ENCODE data around the gene MIAT. TPM values are rescaled to one million over a fixed set of nuclear protein-coding genes. Genes with fewer than 3 reads are reported as not detected.

Gene MIAT
- total and polyA plus RNA-seq, 2 of the 13 experiments (the other 11 are each of a cell fraction or from before 2014, with no cell fraction given) = 0.04 TPM; not detected in 1

DNA sequence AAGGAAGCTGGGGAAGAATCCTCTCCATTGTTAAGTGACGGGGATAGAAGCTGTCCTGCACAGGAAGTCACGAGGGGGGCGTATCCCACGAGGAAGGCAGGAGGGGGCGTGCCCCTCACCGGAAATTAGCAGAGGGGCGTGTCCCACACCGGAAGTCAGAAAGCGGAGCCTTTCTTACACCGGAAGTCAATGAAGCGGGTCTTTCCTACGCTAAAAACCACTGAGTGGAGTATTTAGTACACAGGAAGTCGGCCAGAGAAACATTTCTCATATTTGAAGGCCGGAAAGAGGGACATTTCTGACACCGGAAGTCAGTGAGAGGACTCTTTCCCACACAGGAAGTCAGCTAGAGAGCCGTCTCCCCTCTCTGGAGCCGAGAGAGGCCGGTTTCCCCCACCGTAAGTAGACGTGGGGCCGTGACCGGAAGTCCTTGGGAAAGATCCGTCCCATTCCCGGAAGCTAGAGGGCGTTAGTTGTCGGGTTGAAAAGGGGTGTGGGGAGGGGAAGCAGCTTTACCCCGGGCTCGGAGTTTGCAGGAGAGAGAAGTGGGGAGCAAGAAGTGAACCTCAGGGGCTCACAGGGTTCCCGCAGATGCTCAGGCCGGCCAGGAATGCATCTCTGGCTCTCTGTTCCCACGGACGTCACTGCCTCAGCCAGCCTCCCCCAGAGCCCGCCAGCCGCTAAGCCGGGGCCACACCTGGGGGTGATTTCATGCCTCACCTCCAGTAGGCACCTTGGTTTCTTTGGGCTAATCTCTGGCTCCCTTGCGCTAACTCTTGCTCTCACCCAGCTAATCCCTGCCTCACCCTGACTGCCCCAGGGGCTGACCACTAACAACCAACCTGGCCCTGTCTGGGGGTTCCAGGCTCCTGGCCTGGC lies 15.4 kb downstream of the MIAT start (continued):
- TF ChIP-seq ELF1 (CRISPR knock-in tag; IDR thresholded peaks at IDR 0.05) = peak; percentile 64
- TF ChIP-seq GABPA (IDR thresholded peaks at IDR 0.05; ENCODE audit: low read depth, low read length) = peak; percentile 68
- peak; percentile 95 for TF ChIP-seq GABPA (CRISPR knock-in tag; IDR thresholded peaks at IDR 0.05; ENCODE audit: low read depth)
- TF ChIP-seq, protein P1, sequence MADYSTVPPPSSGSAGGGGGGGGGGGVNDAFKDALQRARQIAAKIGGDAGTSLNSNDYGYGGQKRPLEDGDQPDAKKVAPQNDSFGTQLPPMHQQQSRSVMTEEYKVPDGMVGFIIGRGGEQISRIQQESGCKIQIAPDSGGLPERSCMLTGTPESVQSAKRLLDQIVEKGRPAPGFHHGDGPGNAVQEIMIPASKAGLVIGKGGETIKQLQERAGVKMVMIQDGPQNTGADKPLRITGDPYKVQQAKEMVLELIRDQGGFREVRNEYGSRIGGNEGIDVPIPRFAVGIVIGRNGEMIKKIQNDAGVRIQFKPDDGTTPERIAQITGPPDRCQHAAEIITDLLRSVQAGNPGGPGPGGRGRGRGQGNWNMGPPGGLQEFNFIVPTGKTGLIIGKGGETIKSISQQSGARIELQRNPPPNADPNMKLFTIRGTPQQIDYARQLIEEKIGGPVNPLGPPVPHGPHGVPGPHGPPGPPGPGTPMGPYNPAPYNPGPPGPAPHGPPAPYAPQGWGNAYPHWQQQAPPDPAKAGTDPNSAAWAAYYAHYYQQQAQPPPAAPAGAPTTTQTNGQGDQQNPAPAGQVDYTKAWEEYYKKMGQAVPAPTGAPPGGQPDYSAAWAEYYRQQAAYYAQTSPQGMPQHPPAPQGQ (CRISPR knock-in tag; IDR thresholded peaks at IDR 0.05; ENCODE audit: borderline replicate concordance) = no peak
- peak; percentile 89 for TF ChIP-seq GABPB1 (CRISPR knock-in tag; IDR thresholded peaks at IDR 0.05)
- 0 out of 2 replicates have a peak, but pooled peaks have one; percentile 18 for TF ChIP-seq RFX5 (IDR thresholded peaks at IDR 0.05; ENCODE audit: low read depth, low read length)
- peak; percentile 51; the same call in 1 of the 2 replicates for TF ChIP-seq SAP130 (CRISPR knock-in tag; IDR thresholded peaks at IDR 0.05; ENCODE audit: low read depth)
- TF ChIP-seq SP2 (CRISPR knock-in tag; IDR thresholded peaks at IDR 0.05) = peak; percentile 31; the same call in 1 of the 2 replicates
- no peak for TF ChIP-seq KLF13 (CRISPR knock-in tag; IDR thresholded peaks at IDR 0.05)
- TF ChIP-seq KLF16 (CRISPR knock-in tag; IDR thresholded peaks at IDR 0.05) = peak in 1 of 2 experiments; percentile 56; a peak in 1 of 4 replicates
- TF ChIP-seq HOXA3 (CRISPR knock-in tag; IDR thresholded peaks at IDR 0.05) = no peak
- no peak for TF ChIP-seq ZNF101 (CRISPR knock-in tag; IDR thresholded peaks at IDR 0.05; ENCODE audit: borderline replicate concordance, low read depth)
- TF ChIP-seq ZNF607 (CRISPR knock-in tag; IDR thresholded peaks at IDR 0.05; ENCODE audit: borderline replicate concordance) = no peak
- TF ChIP-seq BHLHE40 (IDR thresholded peaks at IDR 0.05; ENCODE audit: low read length) = peak; percentile 35; the same call in 1 of the 2 replicates
- 0 out of 2 replicates have a peak, but pooled peaks have one; percentile 10 for TF ChIP-seq SP5 (CRISPR knock-in tag; IDR thresholded peaks at IDR 0.05; ENCODE audit: borderline replicate concordance, low read depth)
- no peak for TF ChIP-seq HNRNPL (IDR thresholded peaks at IDR 0.05; ENCODE audit: low read depth, low read length)
- no peak for TF ChIP-seq FOSL1 (CRISPR knock-in tag; IDR thresholded peaks at IDR 0.05; ENCODE audit: borderline replicate concordance)
- TF ChIP-seq, protein P2, sequence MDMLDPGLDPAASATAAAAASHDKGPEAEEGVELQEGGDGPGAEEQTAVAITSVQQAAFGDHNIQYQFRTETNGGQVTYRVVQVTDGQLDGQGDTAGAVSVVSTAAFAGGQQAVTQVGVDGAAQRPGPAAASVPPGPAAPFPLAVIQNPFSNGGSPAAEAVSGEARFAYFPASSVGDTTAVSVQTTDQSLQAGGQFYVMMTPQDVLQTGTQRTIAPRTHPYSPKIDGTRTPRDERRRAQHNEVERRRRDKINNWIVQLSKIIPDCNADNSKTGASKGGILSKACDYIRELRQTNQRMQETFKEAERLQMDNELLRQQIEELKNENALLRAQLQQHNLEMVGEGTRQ (IDR thresholded peaks at IDR 0.05; ENCODE audit: low read depth, low read length) = 0 out of 2 replicates have a peak, but pooled peaks have one; percentile 35
- TF ChIP-seq, protein P2 (CRISPR knock-in tag; IDR thresholded peaks at IDR 0.05; ENCODE audit: borderline replicate concordance) = no peak
- no peak for TF ChIP-seq SP1 (IDR thresholded peaks at IDR 0.05)
- TF ChIP-seq SP1 (CRISPR knock-in tag; IDR thresholded peaks at IDR 0.05) = peak; percentile 67
- TF ChIP-seq CREB1 (IDR thresholded peaks at IDR 0.05) = peak; percentile 21; the same call in 1 of the 2 replicates
- peak; percentile 69; the same call in 1 of the 2 replicates for TF ChIP-seq CREB1 (CRISPR knock-in tag; IDR thresholded peaks at IDR 0.05)
- no peak for TF ChIP-seq ZFAT (CRISPR knock-in tag; conservative IDR thresholded peaks at IDR 0.05)
- TF ChIP-seq ZNF354B (CRISPR knock-in tag; IDR thresholded peaks at IDR 0.05) = no peak
- peak; percentile 68 for TF ChIP-seq SRSF1 (optimal IDR thresholded peaks at IDR 0.05; ENCODE audit: low read depth, low read length)
- TF ChIP-seq THAP11 (CRISPR knock-in tag; IDR thresholded peaks at IDR 0.05) = peak; percentile 23; the same call in 1 of the 2 replicates
- peak; percentile 26; the same call in 1 of the 2 replicates for TF ChIP-seq ZFY (CRISPR knock-in tag; IDR thresholded peaks at IDR 0.05)
- 0 out of 2 replicates have a peak, but pooled peaks have one; percentile 22 for TF ChIP-seq SP4 (CRISPR knock-in tag; IDR thresholded peaks at IDR 0.05)
- no peak for TF ChIP-seq ZNF30 (CRISPR knock-in tag; IDR thresholded peaks at IDR 0.05)
